Adipose tissue (tissue), 3 donors: ENCODE data around the gene SYNGR2. TPM values are rescaled to one million over a fixed set of nuclear protein-coding genes. Genes with fewer than 3 reads are reported as not detected.

Experiments used
- H3K27ac ChIP-seq: one replicate; pipeline ENCODE4 v1.5.1; 2013; ENCODE audit warnings: low read depth, low read length
- WGBS, 3 donors: extraction: QIAGEN DNeasy Blood & Tissue Kit; methylation state at CpG; one replicate each; pipeline ENCODE4 v1.1.7; 2013; 5-methylcytosine and 5-hydroxymethylcytosine counted together
- polyA plus RNA-seq, 3 donors: library from polyadenylated mRNA; stranded (reverse); fragments of 200-250 nt; gene quantifications; one replicate each; pipeline ENCODE4 v1.2.3, GENCODE V29; 2013
- donor health status: healthy with polysubstance abuse.
- donor health status: Bipolar disorder and iron deficiency.
- donor health status: healthy.

Gene SYNGR2
- 100 to 1,000 TPM in 1 of 3 donors, 10 to 100 TPM in 2; 37.5 to 113 (median 90.3) TPM for polyA plus RNA-seq

GRCh38 chr17:78168242-78168902 is at the start of gene SYNGR2:
Gene SYNGR2, plus strand, starts transcription at chr17:78168581. Its CDS starts 36 bp downstream, at chr17:78168617.
- H3K27ac ChIP-seq, result no peak within 1 kb of the TSS
- 0 to 2% (median 1%) methylated on average over 61 to 83 of the region's 84 CpGs for whole genome bisulfite sequencing, 3 donors

GRCh38 chr17:78118801-78119241 is 49.6 kb upstream of the SYNGR2 start:
- 88 to 90% (median 90%) methylated on average over 13 to 14 of the region's 14 CpGs for WGBS, 3 donors
- H3K27ac ChIP-seq, result no peak overlapping the region

GRCh38 chr17:78120537-78120936 is 47.8 kb upstream of the SYNGR2 start:
- H3K27ac ChIP-seq, result no peak overlapping the region
- 94 to 97% (median 96%) methylated on average over 13 of the region's 13 CpGs for WGBS, 3 donors

GRCh38 chr17:78120971-78121800 is 47.2 kb upstream of the SYNGR2 start:
- no peak overlapping the region for H3K27ac ChIP-seq
- WGBS, 3 donors, result 68 to 90% (median 70%) methylated on average over 34 to 35 of the region's 35 CpGs

GRCh38 chr17:78121801-78122215 is 46.6 kb upstream of the SYNGR2 start:
- no peak overlapping the region for H3K27ac ChIP-seq
- WGBS, 3 donors, result 60 to 80% (median 74%) methylated on average over 11 of the region's 11 CpGs

GRCh38 chr17:78122216-78122930 is 46.0 kb upstream of the SYNGR2 start:
- no peak overlapping the region for H3K27ac ChIP-seq
- WGBS, 3 donors, result 80 to 92% (median 85%) methylated on average over 23 of the region's 23 CpGs

- 92 to 96% (median 95%) methylated on average over 4 of the region's 4 CpGs for WGBS, 3 donors
- H3K27ac ChIP-seq, result no peak overlapping the region
Observed at GRCh38 chr17:78122931-78123249, 45.5 kb upstream of the SYNGR2 start.

GRCh38 chr17:78123258-78123929 is 45.0 kb upstream of the SYNGR2 start:
- no peak overlapping the region for H3K27ac ChIP-seq
- 95 to 98% (median 98%) methylated on average over 5 of the region's 5 CpGs for WGBS, 3 donors

- H3K27ac ChIP-seq, result no peak overlapping the region
- 53 to 84% (median 64%) methylated on average over 30 of the region's 30 CpGs for WGBS, 3 donors
Observed at GRCh38 chr17:78124081-78124835, 44.1 kb upstream of the SYNGR2 start.

- 43 to 86% (median 62%) methylated on average over 10 to 12 of the region's 12 CpGs for WGBS, 3 donors
Observed at GRCh38 chr17:78124836-78125137, 43.6 kb upstream of the SYNGR2 start.

GRCh38 chr17:78125138-78125913 is 43.1 kb upstream of the SYNGR2 start:
- no peak overlapping the region for H3K27ac ChIP-seq

More at GRCh38 chr17:78124836-78125137, 43.6 kb upstream of the SYNGR2 start:
- H3K27ac ChIP-seq, result no peak overlapping the region

GRCh38 chr17:78125976-78126894 is 42.1 kb upstream of the SYNGR2 start:
- H3K27ac ChIP-seq, result no peak overlapping the region
- WGBS, 3 donors, result 53 to 72% (median 54%) methylated on average over 25 of the region's 25 CpGs

More at GRCh38 chr17:78125138-78125913, 43.1 kb upstream of the SYNGR2 start:
- 61 to 91% (median 74%) methylated on average over 38 to 39 of the region's 39 CpGs for WGBS, 3 donors

GRCh38 chr17:78126895-78127238 is 41.5 kb upstream of the SYNGR2 start:
- WGBS, 3 donors, result 37 to 73% (median 40%) methylated on average over 6 of the region's 6 CpGs
- H3K27ac ChIP-seq, result peak overlapping the region; percentile 7

GRCh38 chr17:78127239-78127887 is 41.0 kb upstream of the SYNGR2 start:
- WGBS, 3 donors, result 10 to 29% (median 17%) methylated on average over 24 to 25 of the region's 25 CpGs
- peak overlapping the region; percentile 34 for H3K27ac ChIP-seq

GRCh38 chr17:78127888-78128550 is 40.4 kb upstream of the SYNGR2 start:
- H3K27ac ChIP-seq, result peak overlapping the region; percentile 34
- WGBS, 3 donors, result 1 to 2% (median 1%) methylated on average over 30 to 39 of the region's 39 CpGs
